ENCODE results near the gene MFSD12. TPM values are rescaled to one million over a fixed set of nuclear protein-coding genes. Genes with fewer than 3 reads are reported as not detected.

Gene MFSD12
- polyA plus RNA-seq, 1 experiment = 23.7 TPM

DNA sequence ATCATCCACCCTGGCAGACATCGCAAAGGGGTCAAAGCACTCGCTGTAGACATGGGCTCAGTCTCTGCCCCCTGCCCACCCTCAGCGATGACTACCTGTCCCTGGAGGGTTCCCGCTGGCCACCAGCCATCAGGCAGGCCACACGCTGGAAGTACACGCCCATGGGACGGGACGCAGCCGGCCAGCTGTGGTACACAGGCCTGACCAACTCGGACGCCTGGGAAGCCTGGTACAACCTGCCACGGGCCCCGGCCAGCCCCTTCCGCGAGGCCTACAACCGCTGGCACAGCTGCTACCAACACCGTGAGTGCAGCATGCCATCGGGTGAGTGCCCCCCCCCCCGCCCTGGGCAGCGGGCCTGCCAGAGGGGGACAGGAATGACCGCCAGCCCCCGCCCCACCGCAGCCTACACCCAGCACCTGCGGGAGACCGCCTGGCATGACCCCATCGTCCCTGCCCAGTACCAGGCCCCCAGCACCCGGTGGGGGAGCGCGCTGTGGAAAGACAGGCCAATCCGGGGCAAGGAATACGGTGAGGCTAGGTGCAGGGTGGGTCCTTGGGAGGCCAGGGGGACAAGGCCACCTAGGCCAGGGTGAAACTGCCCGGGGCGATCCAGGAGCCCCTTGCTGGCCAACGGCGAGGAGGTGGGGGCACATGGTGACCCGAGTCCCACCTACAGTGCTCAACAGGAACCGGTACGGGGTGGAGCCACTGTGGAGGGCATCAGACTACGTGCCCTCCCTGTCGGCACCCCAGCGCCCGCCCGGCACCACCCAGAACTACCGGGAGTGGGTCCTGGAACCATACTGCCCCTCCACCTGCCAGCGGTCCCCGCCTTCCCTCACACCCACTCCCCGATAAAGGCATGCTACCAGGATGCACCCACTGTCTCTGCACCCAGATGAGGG lies 14.0 kb downstream of the MFSD12 start:
- Histone ChIP-seq H3K27me3 (ENCODE audit: control insufficient read depth, insufficient read depth, low read length) (no peaks in the 10 kb centered on the region), H3K27ac (ENCODE audit: low read depth, low read length) (no peak overlapping the region), H3K9me3 (ENCODE audit: control insufficient read depth, insufficient read depth, low read length) (peaks cover 5% of the 10 kb centered on the region; the same call in 1 of the 2 replicates), H3K4me3 (ENCODE audit: low read depth, low read length) (no peak overlapping the region)
- DNase-seq (ENCODE audit: low read depth, low spot score) = no peak
- TF ChIP-seq, protein P1, sequence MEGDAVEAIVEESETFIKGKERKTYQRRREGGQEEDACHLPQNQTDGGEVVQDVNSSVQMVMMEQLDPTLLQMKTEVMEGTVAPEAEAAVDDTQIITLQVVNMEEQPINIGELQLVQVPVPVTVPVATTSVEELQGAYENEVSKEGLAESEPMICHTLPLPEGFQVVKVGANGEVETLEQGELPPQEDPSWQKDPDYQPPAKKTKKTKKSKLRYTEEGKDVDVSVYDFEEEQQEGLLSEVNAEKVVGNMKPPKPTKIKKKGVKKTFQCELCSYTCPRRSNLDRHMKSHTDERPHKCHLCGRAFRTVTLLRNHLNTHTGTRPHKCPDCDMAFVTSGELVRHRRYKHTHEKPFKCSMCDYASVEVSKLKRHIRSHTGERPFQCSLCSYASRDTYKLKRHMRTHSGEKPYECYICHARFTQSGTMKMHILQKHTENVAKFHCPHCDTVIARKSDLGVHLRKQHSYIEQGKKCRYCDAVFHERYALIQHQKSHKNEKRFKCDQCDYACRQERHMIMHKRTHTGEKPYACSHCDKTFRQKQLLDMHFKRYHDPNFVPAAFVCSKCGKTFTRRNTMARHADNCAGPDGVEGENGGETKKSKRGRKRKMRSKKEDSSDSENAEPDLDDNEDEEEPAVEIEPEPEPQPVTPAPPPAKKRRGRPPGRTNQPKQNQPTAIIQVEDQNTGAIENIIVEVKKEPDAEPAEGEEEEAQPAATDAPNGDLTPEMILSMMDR (IDR thresholded peaks at IDR 0.05; ENCODE audit: low read depth, low read length) = no peak
- ChIA-PET CTCF (no interaction called here), POLR2A (no interaction called here)

DNA sequence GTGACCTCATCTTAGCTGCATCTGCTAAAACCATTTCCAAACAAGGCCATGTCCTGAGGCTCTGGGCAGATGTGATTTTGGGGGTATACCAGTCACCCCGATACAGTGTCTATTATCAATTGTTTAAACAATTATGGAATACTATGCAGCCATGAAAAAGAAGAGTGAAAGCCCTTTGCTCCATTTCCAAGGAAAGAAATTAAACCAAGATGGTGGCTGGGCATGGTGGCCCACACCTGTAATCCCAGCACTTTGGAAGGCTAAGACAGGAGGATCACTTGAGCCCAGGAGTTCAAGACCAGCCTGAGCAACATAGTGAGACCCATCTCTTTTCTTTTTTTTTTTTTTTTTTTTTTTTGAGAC lies 17.6 kb downstream of the MFSD12 start:
- TF ChIP-seq, protein P1 (IDR thresholded peaks at IDR 0.05; ENCODE audit: low read depth, low read length) = no peak
- H3K27ac ChIP-seq (ENCODE audit: low read depth, low read length) = no peak overlapping the region
- no peak for DNase-seq (ENCODE audit: low read depth, low spot score)
- H3K4me3 ChIP-seq (ENCODE audit: low read depth, low read length) = no peak overlapping the region
- peaks cover 5% of the 10 kb centered on the region; the same call in 1 of the 2 replicates for H3K9me3 ChIP-seq (ENCODE audit: control insufficient read depth, insufficient read depth, low read length)
- CTCF ChIA-PET = no interaction called here
- no peaks in the 10 kb centered on the region for H3K27me3 ChIP-seq (ENCODE audit: control insufficient read depth, insufficient read depth, low read length)
- POLR2A ChIA-PET = interaction anchor here (0.6 kb wide), 2 partner anchors 17 to 802 kb away, joined by 3 to 6 read pairs; no protein-coding TSS in a partner anchor

DNA sequence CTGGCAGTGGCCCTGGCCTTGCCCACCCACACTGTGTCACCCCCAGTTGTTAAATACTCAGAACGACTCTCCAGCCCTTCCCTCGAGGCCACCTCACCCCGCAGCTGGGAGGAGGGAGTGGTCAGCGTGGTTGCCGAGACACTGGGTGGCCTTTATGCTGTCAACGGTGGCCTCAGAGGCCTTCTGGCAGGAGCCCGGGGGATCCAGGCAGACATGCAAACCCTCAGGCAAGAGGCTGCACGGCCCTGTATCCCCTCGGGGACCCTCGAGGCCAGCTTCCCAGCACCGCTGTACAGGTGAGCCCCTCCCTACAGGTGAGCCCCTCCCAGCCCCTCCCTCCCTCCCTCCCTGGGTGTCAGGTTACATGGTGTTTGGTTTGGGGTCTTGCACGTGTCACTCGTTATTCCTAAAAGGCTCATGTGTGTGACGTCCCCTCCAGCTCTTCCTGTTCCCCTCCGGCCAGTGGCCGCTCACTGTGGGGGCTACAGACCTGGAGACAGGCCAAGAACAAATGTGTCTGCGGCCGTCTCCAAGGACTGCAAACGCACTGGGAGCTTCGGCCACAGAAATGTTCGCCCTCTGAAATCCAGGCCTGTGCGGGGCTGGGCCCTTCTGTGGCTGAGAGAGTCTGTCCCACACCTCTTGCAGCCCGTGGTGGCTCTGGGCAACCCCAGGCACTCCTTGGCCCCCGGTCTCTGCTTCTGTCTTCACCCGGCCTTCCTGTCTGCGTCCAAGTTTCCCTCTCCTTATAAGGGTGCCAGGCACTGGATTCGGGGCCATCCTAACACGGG lies 18.2 kb downstream of the MFSD12 start, which contains the start of gene TEKTIP1:
TSS of gene TEKTIP1 (plus strand) at position 210 of the 791 bp plus-strand sequence. CDS start at position 214, 4 bp downstream.
- ChIA-PET POLR2A (interaction anchor here (0.6 kb wide), 1 partner anchor 802 kb away, joined by 6 read pairs; no protein-coding TSS in a partner anchor), CTCF (interaction anchor here (0.5 kb wide), 1 partner anchor 23 kb away, joined by 3 read pairs; no protein-coding TSS in a partner anchor)
- no peak within 1 kb of the TSS for H3K27ac ChIP-seq (ENCODE audit: low read depth, low read length)
- no peak for DNase-seq (ENCODE audit: low read depth, low spot score)
- H3K9me3 ChIP-seq (ENCODE audit: control insufficient read depth, insufficient read depth, low read length) = peaks cover 5% of the 10 kb centered on the region; the same call in 1 of the 2 replicates
- no peaks in the 10 kb centered on the region for H3K27me3 ChIP-seq (ENCODE audit: control insufficient read depth, insufficient read depth, low read length)
- TF ChIP-seq, protein P1 (IDR thresholded peaks at IDR 0.05; ENCODE audit: low read depth, low read length) = no peak
- no peak within 1 kb of the TSS for H3K4me3 ChIP-seq (ENCODE audit: low read depth, low read length)

DNA sequence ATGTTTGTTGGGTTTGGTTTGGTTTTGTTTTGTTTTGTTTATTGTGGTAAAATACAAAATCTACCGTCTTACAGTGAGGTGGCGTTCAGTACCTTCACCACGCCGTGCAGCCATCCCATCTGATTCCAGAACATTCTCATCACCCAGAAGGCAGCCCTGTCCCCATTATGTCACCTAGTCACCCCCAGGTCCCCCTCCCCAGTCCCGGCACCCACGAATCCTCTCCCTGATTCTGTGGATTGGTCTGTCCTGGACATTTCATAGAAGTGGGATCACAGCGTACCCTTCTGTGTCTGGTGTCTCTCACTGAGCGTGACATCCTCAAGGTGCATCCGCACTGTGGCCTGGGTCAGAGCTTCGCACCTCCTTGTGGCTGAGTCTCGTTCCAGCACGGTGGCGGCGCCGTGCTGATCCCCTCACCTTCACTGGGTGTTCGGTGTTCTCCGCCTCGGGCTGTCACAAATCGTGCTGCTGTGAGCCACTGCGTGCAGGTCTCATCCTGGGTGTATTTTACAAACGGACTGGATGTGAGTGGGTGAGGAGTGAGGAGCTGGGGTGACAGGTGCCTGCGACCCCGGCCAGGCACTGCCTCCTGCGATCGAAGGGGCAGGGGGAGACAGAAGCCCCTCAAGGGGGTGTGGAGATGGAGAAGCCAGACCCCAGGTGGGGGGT lies 19.0 kb downstream of the MFSD12 start:
- POLR2A ChIA-PET = no interaction called here
- Histone ChIP-seq H3K27ac (ENCODE audit: low read depth, low read length) (no peak overlapping the region), H3K9me3 (ENCODE audit: control insufficient read depth, insufficient read depth, low read length) (peaks cover 5% of the 10 kb centered on the region; the same call in 1 of the 2 replicates), H3K27me3 (ENCODE audit: control insufficient read depth, insufficient read depth, low read length) (no peaks in the 10 kb centered on the region), H3K4me3 (ENCODE audit: low read depth, low read length) (no peak overlapping the region)
- TF ChIP-seq, protein P1 (IDR thresholded peaks at IDR 0.05; ENCODE audit: low read depth, low read length) = no peak
- CTCF ChIA-PET = interaction anchor here (0.5 kb wide), 1 partner anchor 22 kb away, joined by 3 read pairs; no protein-coding TSS in a partner anchor
- DNase-seq (ENCODE audit: low read depth, low spot score) = no peak

Measured in AG04450 (cell line).